Ascending aorta (tissue), 2 donors: Measurements from ENCODE around the gene BLACAT1. TPM values are rescaled to one million over a fixed set of nuclear protein-coding genes. Genes with fewer than 3 reads are reported as not detected.

Experiments used
- DNase-seq, 2 donors: peaks; one replicate each; pipeline ENCODE4 v3.0.0-alpha.2; 2019; ENCODE audit warnings: low spot score in 2 of 2
- H3K27ac ChIP-seq, 2 donors: fragments of 200-600 bp; sonication (generic); one replicate each; pipeline ENCODE4 v1.5.1; 2016 to 2017; ENCODE audit warnings: mild to moderate bottlenecking in 1 of 2
- H3K27me3 ChIP-seq: fragments of 200-600 bp; sonication (generic); one replicate; pipeline ENCODE4 v1.5.1; 2017
- H3K36me3 ChIP-seq, 2 donors: fragments of 200-600 bp; sonication (generic); one replicate each; pipeline ENCODE4 v1.5.1; 2016
- H3K4me1 ChIP-seq, 2 donors: fragments of 200-600 bp; sonication (generic); one replicate each; pipeline ENCODE4 v1.5.1; 2016 to 2017; ENCODE audit warnings: mild to moderate bottlenecking in 1 of 2
- H3K4me3 ChIP-seq, 2 donors: fragments of 200-600 bp; sonication (generic); one replicate each; pipeline ENCODE4 v1.5.1; 2016 to 2017; ENCODE audit warnings: mild to moderate bottlenecking in 1 of 2
- H3K9me3 ChIP-seq, 2 donors: fragments of 200-600 bp; sonication (generic); one replicate each; pipeline ENCODE4 v1.5.1; 2016
- CTCF ChIP-seq, 3 experiments: fragments of 200-600 bp in 2 of 3; fragments of 450-650 bp in 1 of 3; sonication (generic) in 2 of 3; IDR thresholded peaks; one replicate each; pipeline ENCODE4 v1.5.1; 2016 to 2019; ENCODE audit warnings: antibody characterized with exemption in 3 of 3, mild to moderate bottlenecking in 1 of 3, moderate library complexity in 1 of 3
- intact Hi-C: fragments of 100-400 bp; cut with DNase I; formaldehyde crosslinking; loops from one replicate; pipeline ENCODE4 v1.15.1; 2023
- total RNA-seq: library from RNA; depleted of rRNA; stranded (reverse); fragments of >200 nt; gene quantifications from one replicate; pipeline ENCODE4 v1.1.0, GENCODE V29; 2016

BLACAT1 gene
- total RNA-seq, 1 donor from 2014 or later, result not detected

GRCh38 chr1:205444931-205445645 is 10.8 kb downstream of the BLACAT1 start:
- peaks cover 0 to 5% of the 10 kb centered on the region in 2 donors for H3K4me1 ChIP-seq
- TF ChIP-seq CTCF (IDR thresholded peaks at IDR 0.05), result no peak

DNA sequence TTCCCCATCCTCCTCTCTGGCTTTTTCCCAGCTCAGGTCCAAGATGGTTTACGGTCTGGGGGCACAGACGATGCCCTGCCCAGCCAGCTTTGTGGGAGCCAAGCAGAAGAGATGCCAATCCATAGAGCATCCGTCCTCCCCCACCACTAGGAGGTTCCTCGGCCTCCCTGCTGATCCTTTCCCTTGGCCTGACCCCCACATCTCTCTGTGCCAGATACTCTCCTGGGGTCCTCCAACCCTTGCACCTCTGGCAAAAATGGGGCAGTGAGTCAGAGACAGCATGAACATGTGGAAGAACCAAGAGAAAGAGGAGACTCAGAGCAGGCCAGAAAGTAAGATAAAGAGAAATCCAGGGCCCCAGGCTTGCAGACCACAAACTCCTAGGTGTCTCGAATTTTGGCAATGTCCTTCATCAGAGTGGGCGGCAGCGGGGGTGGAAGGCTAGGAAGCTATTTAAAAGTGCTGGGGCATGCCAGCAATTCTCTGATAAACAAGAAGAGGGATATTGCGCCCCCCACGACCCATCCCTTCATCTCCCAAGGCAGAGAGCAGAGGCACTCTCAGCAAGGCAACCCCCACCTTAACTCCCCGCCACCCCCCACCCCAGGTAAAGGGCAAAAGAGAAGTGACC is 11.4 kb downstream of the BLACAT1 start:
- Histone ChIP-seq H3K36me3 (no peaks in the 10 kb centered on the region), H3K27me3 (no peaks in the 10 kb centered on the region), H3K4me3 (peak overlapping the region; percentile 13 to 64), H3K9me3 (no peaks in the 10 kb centered on the region), H3K4me1 (peaks cover 0 to 5% of the 10 kb centered on the region in 2 donors), H3K27ac (peak overlapping the region in 1 of 2 donors; percentile 49)
- DNase-seq, result no peak
- intact Hi-C loops, result no loop called here
- TF ChIP-seq CTCF (IDR thresholded peaks at IDR 0.05), result no peak

More at GRCh38 chr1:205444931-205445645, 10.8 kb downstream of the BLACAT1 start:
- no peaks in the 10 kb centered on the region for H3K36me3 ChIP-seq
- no peaks in the 10 kb centered on the region for H3K27me3 ChIP-seq
- peak overlapping the region; percentile 13 to 64 for H3K4me3 ChIP-seq
- intact Hi-C loops, result no loop called here
- H3K27ac ChIP-seq, result peak overlapping the region in 1 of 2 donors; percentile 49
- H3K9me3 ChIP-seq, result no peaks in the 10 kb centered on the region
- DNase-seq, result peak in 1 of 2 donors; percentile 81

DNA sequence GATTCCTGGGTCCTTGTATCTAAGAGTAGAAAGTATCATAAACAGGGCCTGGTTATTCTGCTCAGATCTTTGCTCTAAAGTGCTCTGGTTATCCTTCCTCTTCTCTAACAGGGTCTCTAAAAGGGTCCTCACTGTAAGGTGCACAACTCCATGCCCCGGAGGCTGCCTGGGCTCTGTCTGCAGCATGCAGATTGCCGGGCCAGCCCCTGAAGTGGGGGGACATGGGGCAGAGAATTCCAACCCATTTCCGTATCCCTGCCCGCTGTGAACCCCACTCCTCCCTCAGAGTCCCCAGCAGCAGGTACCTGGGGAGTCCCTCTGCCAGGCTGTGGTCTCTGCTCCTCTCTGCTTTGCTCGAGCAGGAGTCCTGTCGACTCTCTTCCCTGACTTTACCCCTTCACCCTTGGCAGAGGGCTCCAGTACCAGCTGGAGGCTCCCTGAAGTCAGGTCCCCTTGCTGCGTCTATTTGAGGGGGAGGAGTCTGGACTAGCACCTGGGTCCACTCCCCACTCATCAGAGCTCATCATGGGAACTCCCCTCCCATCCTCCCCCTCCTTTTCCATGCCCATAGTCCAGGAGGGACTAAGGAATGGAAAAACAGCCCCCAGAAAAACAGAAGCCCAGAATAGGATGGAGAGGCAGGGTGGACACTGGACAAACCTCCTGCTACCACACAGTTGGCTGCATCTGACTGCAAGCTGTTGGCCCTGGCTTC is 12.1 kb downstream of the BLACAT1 start:
- no peak for DNase-seq
- H3K9me3 ChIP-seq, result no peaks in the 10 kb centered on the region
- no peak overlapping the region for H3K27ac ChIP-seq
- TF ChIP-seq CTCF (IDR thresholded peaks at IDR 0.05), result no peak
- peak overlapping the region in 1 of 2 donors; percentile 64 for H3K4me3 ChIP-seq
- intact Hi-C loops, result no loop called here
- no peaks in the 10 kb centered on the region for H3K36me3 ChIP-seq
- no peaks in the 10 kb centered on the region for H3K27me3 ChIP-seq
- H3K4me1 ChIP-seq, result peaks cover 0 to 11% of the 10 kb centered on the region in 2 donors

GRCh38 chr1:205442051-205442725 is 13.7 kb downstream of the BLACAT1 start:
- H3K27me3 ChIP-seq, result no peaks in the 10 kb centered on the region
- no peak for TF ChIP-seq CTCF (IDR thresholded peaks at IDR 0.05)
- no peak overlapping the region for H3K27ac ChIP-seq
- no peaks in the 10 kb centered on the region for H3K9me3 ChIP-seq
- no peak for DNase-seq
- intact Hi-C loops, result no loop called here
- no peaks in the 10 kb centered on the region for H3K36me3 ChIP-seq
- H3K4me1 ChIP-seq, result peaks cover 4 to 14% of the 10 kb centered on the region in 2 donors
- H3K4me3 ChIP-seq, result no peak overlapping the region

GRCh38 chr1:205441716-205442050 is 14.2 kb downstream of the BLACAT1 start:
- Histone ChIP-seq H3K27me3 (no peaks in the 10 kb centered on the region), H3K27ac (no peak overlapping the region), H3K4me3 (no peak overlapping the region), H3K9me3 (no peaks in the 10 kb centered on the region), H3K4me1 (peaks cover 4 to 14% of the 10 kb centered on the region in 2 donors), H3K36me3 (no peaks in the 10 kb centered on the region)
- TF ChIP-seq CTCF (IDR thresholded peaks at IDR 0.05), result no peak
- DNase-seq, result no peak
- intact Hi-C loops, result no loop called here
